NCI-H460 (cell line): ENCODE measurements around the gene MTSS2. TPM values are rescaled to one million over a fixed set of nuclear protein-coding genes. Genes with fewer than 3 reads are reported as not detected.

Source experiments
- total RNA-seq: library from RNA; depleted of rRNA; stranded (reverse); fragments of >200 nt; shearing (Covaris generic); gene quantifications from 2 replicates; pipeline ENCODE4 v1.2.3, GENCODE V29; 2014; rRNA removed

MTSS2 gene
- total RNA-seq, 1 experiment from 2014 or later, result 9.2 TPM

Other genes starting within 250 kb of the MTSS2 start
- gene ST3GAL2, start 247.0 kb downstream of the MTSS2 start, total RNA-seq, result 10.6 and 11.6 TPM in 2 replicates
- gene FCSK, start 231.5 kb downstream of the MTSS2 start, total RNA-seq, result 6.0 and 9.2 TPM in 2 replicates
- gene COG4, start 162.5 kb downstream of the MTSS2 start, total RNA-seq, result 23.4 and 24.3 TPM in 2 replicates
- 159 and 190 TPM in 2 replicates for gene SF3B3, start 162.2 kb downstream of the MTSS2 start, total RNA-seq
- not detected in 2 replicates for gene IL34, start 39.5 kb downstream of the MTSS2 start, total RNA-seq
- 29.8 and 35.2 TPM in 2 replicates for gene VAC14, start 115.1 kb upstream of the MTSS2 start, total RNA-seq